Astrocyte (in vitro differentiated cells and primary cell): Measurements from ENCODE around the gene UGT1A8. TPM values are rescaled to one million over a fixed set of nuclear protein-coding genes. Genes with fewer than 3 reads are reported as not detected.

Experiments
- DNase-seq: peaks from one replicate; pipeline ENCODE4 v3.0.0-alpha.2; 2010; ENCODE audit warnings: low read depth
- FAIRE-seq: peaks from 2 replicates; lab custom pipeline; 2011; peaks lifted over from hg19 to GRCh38; lab: Jason Lieb, UNC
- H2AFZ ChIP-seq: 2 replicates; pipeline ENCODE4 v1.6.0; 2012; ENCODE audit warnings: low read depth, low read length, inconsistent platforms
- H3K27ac ChIP-seq: 2 replicates; pipeline ENCODE4 v1.5.1; 2011; ENCODE audit warnings: low read depth, low read length, inconsistent platforms
- H3K27me3 ChIP-seq: 2 replicates; pipeline ENCODE4 v1.6.0; 2011; ENCODE audit warnings: low read length, inconsistent platforms; ENCODE audit not compliant: insufficient read depth
- H3K36me3 ChIP-seq: 2 replicates; pipeline ENCODE4 v1.5.1; 2011; ENCODE audit warnings: low read length, inconsistent platforms; ENCODE audit not compliant: insufficient read depth
- H3K4me1 ChIP-seq: 2 replicates; pipeline ENCODE4 v1.5.1; 2011; ENCODE audit warnings: low read length, inconsistent platforms; ENCODE audit not compliant: insufficient read depth
- H3K4me2 ChIP-seq: 2 replicates; pipeline ENCODE4 v1.6.0; 2012; ENCODE audit warnings: low read length, inconsistent platforms
- H3K4me3 ChIP-seq: 2 replicates; pipeline ENCODE4 v1.5.1; 2011; ENCODE audit warnings: low read depth, mild to moderate bottlenecking, low read length, inconsistent platforms; ENCODE audit not compliant: insufficient read depth
- H3K79me2 ChIP-seq: 2 replicates; pipeline ENCODE4 v1.6.0; 2012; ENCODE audit warnings: mild to moderate bottlenecking, low read length, inconsistent platforms; ENCODE audit not compliant: insufficient read depth
- H3K9ac ChIP-seq: 2 replicates; pipeline ENCODE4 v1.6.0; 2012; ENCODE audit warnings: mild to moderate bottlenecking, low read length, inconsistent platforms
- H3K9me3 ChIP-seq: 2 replicates; pipeline ENCODE4 v1.5.1; 2012; ENCODE audit warnings: low read depth, mild to moderate bottlenecking, low read length, inconsistent platforms; ENCODE audit not compliant: insufficient read depth
- H4K20me1 ChIP-seq: 2 replicates; pipeline ENCODE4 v1.6.0; 2012; ENCODE audit warnings: low read length, inconsistent platforms; ENCODE audit not compliant: insufficient read depth
- H3K27ac Mint-ChIP-seq: one replicate; pipeline ENCODE4 v1.8.0; 2021; ENCODE audit warnings: mild to moderate bottlenecking, mixed read lengths; ENCODE audit not compliant: unreplicated experiment
- H3K27me3 Mint-ChIP-seq: one replicate; pipeline ENCODE4 v1.8.0; 2021; ENCODE audit warnings: low read depth, mixed read lengths; ENCODE audit not compliant: unreplicated experiment
- H3K36me3 Mint-ChIP-seq: one replicate; pipeline ENCODE4 v1.8.0; 2021; ENCODE audit warnings: low read depth, mixed read lengths; ENCODE audit not compliant: unreplicated experiment
- H3K4me1 Mint-ChIP-seq: one replicate; pipeline ENCODE4 v1.8.0; 2021; ENCODE audit warnings: low read depth, mixed read lengths; ENCODE audit not compliant: unreplicated experiment
- H3K4me3 Mint-ChIP-seq: one replicate; pipeline ENCODE4 v1.8.0; 2021; ENCODE audit warnings: mild to moderate bottlenecking, moderate library complexity, mixed read lengths; ENCODE audit not compliant: unreplicated experiment
- H3K9me3 Mint-ChIP-seq: one replicate; pipeline ENCODE4 v1.8.0; 2021; ENCODE audit warnings: mild to moderate bottlenecking, mixed read lengths; ENCODE audit not compliant: unreplicated experiment
- CTCF ChIP-seq: IDR thresholded peaks from 2 replicates; pipeline ENCODE4 v1.5.1; 2011; ENCODE audit warnings: low read depth, mild to moderate bottlenecking, inconsistent platforms, low read length, moderate library complexity; ENCODE audit not compliant: insufficient read depth
- EZH2 ChIP-seq: IDR thresholded peaks from 2 replicates; pipeline ENCODE4 v1.6.1; 2012; ENCODE audit warnings: mild to moderate bottlenecking, low read length, inconsistent platforms; ENCODE audit not compliant: insufficient read depth
- total RNA-seq: library from RNA; stranded (reverse); gene quantifications from 2 replicates; pipeline ENCODE4 v1.2.1, GENCODE V29; 2021

Gene UGT1A8
- total RNA-seq, 1 donor from 2014 or later: not detected

GRCh38 chr2:233778030-233778429, 160.6 kb downstream of the UGT1A8 start, which contains the start of gene MROH2A:
Gene MROH2A (plus strand): TSS chr2:233778330. CDS start chr2:233779359, 1,029 bp downstream.
- H3K27me3 ChIP-seq: no peaks in the 10 kb centered on the region
- H3K79me2 ChIP-seq: no peaks in the 10 kb centered on the region

GRCh38 chr2:233779722-233780121, 162.3 kb downstream of the UGT1A8 start:
- no peak overlapping the region for H3K4me3 Mint-ChIP-seq
- Histone ChIP-seq H3K9ac (no peak overlapping the region), H4K20me1 (no peaks in the 10 kb centered on the region), H3K27ac (no peak overlapping the region), H3K4me2 (no peak overlapping the region), H3K4me1 (no peaks in the 10 kb centered on the region), H3K36me3 (no peaks in the 10 kb centered on the region), H3K4me3 (no peak overlapping the region), H3K9me3 (peaks cover 8% of the 10 kb centered on the region), H3K79me2 (no peaks in the 10 kb centered on the region), H3K27me3 (no peaks in the 10 kb centered on the region), H2AFZ (no peak overlapping the region)
- no peaks in the 10 kb centered on the region for H3K36me3 Mint-ChIP-seq
- FAIRE-seq (no peak), DNase-seq (no peak)
- H3K27ac Mint-ChIP-seq: no peak overlapping the region
- TF ChIP-seq CTCF: no peak
- TF ChIP-seq EZH2: no peak
- H3K27me3 Mint-ChIP-seq: peaks cover 6% of the 10 kb centered on the region
- H3K9me3 Mint-ChIP-seq: peaks cover 22% of the 10 kb centered on the region
- H3K4me1 Mint-ChIP-seq: no peaks in the 10 kb centered on the region

More at GRCh38 chr2:233778030-233778429, 160.6 kb downstream of the UGT1A8 start, which contains the start of gene MROH2A:
- Mint-ChIP-seq H3K36me3 (no peaks in the 10 kb centered on the region), H3K9me3 (peaks cover 22% of the 10 kb centered on the region), H3K4me1 (no peaks in the 10 kb centered on the region), H3K4me3 (no peak within 1 kb of the TSS), H3K27me3 (peaks cover 6% of the 10 kb centered on the region), H3K27ac (no peak within 1 kb of the TSS)
- Histone ChIP-seq H2AFZ (no peak within 1 kb of the TSS), H4K20me1 (no peaks in the 10 kb centered on the region), H3K27ac (no peak within 1 kb of the TSS), H3K9me3 (peaks cover 8% of the 10 kb centered on the region), H3K4me3 (no peak within 1 kb of the TSS), H3K4me1 (no peaks in the 10 kb centered on the region), H3K9ac (no peak within 1 kb of the TSS), H3K36me3 (no peaks in the 10 kb centered on the region), H3K4me2 (no peak within 1 kb of the TSS)
- DNase-seq (no peak), FAIRE-seq (no peak)
- TF ChIP-seq CTCF (no peak), EZH2 (no peak)

GRCh38 chr2:233780771-233781170, 163.3 kb downstream of the UGT1A8 start:
- Histone ChIP-seq H3K27me3 (no peaks in the 10 kb centered on the region), H3K4me3 (no peak overlapping the region), H3K36me3 (no peaks in the 10 kb centered on the region), H3K4me1 (no peaks in the 10 kb centered on the region), H3K9me3 (peaks cover 4% of the 10 kb centered on the region), H3K9ac (no peak overlapping the region), H2AFZ (no peak overlapping the region), H3K4me2 (no peak overlapping the region), H3K27ac (no peak overlapping the region), H3K79me2 (no peaks in the 10 kb centered on the region), H4K20me1 (no peaks in the 10 kb centered on the region)
- no peak for FAIRE-seq
- Mint-ChIP-seq H3K27ac (no peak overlapping the region), H3K36me3 (no peaks in the 10 kb centered on the region), H3K4me1 (no peaks in the 10 kb centered on the region), H3K9me3 (peaks cover 16% of the 10 kb centered on the region), H3K4me3 (no peak overlapping the region), H3K27me3 (peaks cover 6% of the 10 kb centered on the region)
- no peak for TF ChIP-seq CTCF
- DNase-seq: no peak
